GM04504 (cell line): ENCODE measurements around the gene KRTAP17-1.
A peak's percentile ranks its signal among the peaks of the same experiment; 100 is the strongest.

Experiments
- DNase-seq: peaks from one replicate; pipeline ENCODE4 v3.0.0-alpha.2; 2012; ENCODE audit warnings: low read depth

KRTAP17-1 gene

DNA sequence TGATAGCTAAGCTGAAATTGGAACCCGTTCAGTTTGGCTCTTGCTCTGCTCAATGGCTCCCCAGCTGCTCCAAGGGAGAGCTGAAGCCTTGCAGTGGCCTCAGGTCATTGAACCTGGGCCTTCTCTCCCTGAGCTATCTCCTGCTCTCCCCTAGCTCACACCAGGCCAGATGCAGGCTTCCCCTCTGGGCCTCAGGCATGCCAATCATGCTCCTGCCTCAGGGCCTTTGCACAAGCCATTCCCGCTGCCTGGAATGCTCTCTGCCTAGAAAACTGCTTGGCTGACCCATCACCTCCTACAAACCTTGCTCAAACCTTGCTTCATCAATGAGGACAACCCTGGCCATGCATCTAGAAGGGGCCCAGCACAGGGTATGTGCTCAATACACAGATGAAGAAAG is 16.7 kb upstream of the KRTAP17-1 start:
- DNase-seq: no peak

DNA sequence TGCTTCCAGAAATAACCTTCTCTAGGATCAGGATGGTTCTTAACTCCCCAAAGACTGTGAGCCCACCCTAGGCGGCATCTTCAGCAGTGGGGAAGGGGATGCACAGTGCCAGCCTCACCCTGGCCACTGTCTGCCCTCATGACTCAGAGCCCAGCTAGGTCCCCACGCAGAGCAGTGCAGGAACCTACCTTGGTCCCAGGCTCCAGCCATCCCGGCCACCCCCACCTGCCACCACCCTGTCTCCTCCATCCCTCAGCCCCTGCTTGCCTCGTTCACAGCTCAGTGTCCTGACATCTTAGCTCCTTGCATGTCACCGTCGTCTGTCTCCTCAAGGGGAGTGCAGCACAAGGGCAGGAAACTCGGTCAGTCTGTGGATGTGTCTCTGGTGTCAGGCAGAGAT is 16.1 kb upstream of the KRTAP17-1 start:
- no peak for DNase-seq

DNA sequence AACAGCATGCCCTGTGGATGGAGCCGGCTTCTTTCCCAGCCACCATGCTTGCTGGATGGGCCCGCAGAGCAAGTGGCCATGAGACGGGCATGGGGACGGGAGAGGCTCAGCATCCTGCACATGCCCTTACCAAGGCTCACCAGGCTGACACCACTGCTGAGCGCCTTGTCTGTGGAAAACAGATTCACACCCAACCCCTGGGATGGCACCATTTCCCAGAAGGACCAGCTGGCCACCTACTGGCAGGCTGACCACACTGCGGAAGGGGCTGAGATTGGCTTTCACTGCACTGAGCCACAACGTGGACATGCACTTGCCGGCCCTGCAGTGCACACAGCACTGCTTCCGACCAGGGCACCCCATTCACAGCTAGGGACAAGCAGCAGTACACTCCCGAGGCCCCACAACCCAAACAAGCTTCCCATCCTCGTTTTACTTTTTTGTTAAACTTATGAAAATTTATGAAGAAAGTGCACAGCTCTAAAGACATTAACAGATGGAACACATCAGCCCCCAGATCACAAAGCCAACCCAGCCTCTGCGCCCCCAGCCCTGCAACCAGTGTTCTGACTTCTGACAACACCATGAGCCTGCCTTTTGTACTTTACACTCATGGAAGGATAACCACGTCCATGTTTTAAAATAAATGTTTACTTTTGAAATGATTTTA is 13.9 kb upstream of the KRTAP17-1 start:
- peak; percentile 35 for DNase-seq

DNA sequence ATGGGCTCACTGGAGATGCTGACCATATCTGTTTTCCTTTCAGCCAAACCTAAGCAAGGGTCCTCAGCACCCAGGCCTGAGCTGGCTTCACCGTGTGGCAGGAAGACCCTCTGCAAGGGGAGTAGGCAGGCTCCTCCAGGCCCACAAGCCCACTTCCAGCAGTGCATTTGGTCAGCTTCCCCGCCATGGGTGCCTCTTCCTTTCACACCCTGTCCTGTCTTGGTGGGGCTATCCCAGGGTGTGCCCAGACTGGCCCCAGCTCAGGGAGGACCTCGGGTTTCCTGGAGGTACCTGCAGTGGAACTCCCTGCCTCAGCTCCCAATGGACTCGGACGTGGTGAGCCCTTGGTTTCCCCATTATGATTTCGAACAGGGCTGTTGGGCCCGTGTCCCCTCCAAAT is 12.7 kb upstream of the KRTAP17-1 start:
- no peak for DNase-seq

DNA sequence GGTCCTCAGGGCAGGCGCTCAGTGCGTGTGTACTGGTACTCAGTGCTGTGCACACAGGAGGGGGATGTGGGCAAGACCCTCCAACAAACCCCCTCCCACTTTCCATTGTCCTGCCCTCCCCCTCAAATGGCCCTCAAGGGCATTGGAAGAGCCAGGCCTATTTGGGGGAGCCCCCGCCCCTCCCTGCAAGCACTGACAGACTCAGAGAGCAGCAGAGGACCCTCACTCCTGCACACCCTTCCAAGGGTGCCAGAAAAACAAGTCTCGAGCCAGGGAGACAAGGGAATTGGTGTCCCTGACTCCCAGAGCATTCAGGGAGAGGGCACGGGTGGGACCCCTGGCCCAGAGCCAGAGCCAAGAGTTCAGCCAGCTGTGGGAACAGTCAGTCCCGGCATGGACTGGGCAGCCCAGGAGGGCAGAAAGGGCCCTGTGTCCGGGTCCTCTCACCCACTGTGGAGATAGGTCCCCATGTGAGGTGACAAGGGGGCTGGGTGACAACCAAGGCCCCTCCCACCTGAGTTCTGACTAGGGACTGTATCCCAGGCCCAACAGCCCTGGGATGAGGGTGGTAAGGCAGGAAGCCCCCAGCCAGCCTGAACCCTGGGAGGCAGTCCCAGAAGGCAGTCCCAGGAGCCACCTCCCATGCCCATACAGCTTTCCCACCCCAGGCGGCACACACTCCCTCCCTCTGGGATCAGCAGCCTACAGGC is 12.1 kb upstream of the KRTAP17-1 start:
- DNase-seq: no peak

DNA sequence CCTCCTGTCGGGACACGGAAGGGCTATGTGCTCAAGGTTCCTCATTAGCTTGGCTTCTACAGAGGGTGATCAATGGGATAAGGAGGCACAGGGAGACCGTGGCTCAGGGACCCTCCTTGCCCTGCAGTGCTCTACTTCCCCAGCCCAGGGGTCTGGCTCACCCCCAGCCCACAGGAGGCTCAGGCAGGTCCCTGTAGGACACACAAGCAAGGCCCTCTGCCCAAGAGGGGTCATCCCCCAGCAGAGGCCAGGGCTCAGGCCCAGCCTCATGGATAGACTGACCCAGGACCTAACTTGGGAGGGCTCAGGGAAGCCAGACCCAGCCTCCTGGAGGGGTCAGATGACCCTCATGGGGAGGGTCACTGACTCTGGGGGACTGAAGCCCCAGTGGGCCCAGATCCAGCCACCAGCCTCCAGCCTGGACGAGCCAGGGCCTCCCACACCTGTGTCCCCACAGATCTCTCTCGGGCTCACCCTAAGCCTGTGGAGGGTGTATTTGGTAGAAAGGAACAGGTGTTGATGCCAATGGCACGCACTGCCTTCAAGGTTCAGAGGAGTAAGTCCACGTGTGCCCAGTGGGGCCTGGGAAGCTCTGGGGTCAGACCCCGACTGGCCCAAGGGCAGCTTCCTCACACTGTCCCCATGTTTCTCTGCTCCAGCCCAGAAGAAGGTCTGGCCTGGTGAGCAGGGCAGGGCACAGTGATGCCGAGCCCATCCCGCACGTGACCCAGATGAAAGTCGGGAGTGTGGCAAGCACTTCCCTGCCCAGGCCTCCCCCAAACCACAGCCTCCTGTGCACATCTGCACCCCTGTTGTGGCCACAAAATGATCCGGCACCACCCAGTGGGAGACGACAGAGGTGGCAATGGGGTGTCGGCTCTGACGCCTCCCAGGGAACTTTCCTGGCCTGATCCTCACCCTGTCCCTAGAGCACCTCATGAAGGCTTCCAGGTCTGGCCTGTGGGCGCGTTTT is 10.9 kb upstream of the KRTAP17-1 start:
- no peak for DNase-seq

DNA sequence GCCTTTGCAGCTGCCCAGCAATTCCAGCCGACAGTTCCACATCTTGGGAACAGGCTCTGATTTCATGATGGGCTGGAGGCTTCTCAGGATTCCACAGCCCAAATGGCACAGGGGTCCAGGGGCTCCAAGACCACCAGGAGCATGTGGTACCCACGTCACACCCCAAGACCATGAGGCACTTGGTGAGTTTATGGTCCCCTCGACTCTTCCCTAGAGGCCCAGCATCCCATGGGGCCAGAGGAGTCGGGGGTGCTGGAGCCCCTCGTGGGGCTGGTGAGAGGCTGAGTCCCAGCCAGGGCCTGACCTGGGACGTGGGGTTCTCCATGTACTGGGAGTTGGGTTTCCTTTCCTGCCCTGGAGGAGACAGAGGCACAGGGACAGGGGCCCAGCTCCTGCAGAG is 10.1 kb upstream of the KRTAP17-1 start:
- DNase-seq: no peak

DNA sequence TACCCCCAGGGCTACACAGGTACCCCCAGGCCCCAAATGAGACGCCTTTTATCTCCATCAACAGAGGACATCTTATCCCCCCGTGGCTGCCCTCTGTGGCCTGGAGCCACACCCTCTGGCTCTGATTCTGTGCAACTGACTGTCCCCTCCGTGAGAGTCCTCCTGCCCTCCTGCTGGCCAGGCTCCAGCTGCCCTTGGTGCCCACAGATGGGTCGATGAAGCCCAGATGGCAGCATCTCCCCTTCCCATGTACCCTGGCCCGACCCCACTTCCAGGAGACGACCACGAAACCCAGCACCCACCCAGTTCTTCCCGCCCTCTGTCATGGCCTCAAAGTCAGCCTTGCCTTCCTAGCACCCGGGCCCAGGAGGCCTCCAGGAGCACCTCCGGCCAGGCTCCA is 9.6 kb upstream of the KRTAP17-1 start:
- DNase-seq: no peak

DNA sequence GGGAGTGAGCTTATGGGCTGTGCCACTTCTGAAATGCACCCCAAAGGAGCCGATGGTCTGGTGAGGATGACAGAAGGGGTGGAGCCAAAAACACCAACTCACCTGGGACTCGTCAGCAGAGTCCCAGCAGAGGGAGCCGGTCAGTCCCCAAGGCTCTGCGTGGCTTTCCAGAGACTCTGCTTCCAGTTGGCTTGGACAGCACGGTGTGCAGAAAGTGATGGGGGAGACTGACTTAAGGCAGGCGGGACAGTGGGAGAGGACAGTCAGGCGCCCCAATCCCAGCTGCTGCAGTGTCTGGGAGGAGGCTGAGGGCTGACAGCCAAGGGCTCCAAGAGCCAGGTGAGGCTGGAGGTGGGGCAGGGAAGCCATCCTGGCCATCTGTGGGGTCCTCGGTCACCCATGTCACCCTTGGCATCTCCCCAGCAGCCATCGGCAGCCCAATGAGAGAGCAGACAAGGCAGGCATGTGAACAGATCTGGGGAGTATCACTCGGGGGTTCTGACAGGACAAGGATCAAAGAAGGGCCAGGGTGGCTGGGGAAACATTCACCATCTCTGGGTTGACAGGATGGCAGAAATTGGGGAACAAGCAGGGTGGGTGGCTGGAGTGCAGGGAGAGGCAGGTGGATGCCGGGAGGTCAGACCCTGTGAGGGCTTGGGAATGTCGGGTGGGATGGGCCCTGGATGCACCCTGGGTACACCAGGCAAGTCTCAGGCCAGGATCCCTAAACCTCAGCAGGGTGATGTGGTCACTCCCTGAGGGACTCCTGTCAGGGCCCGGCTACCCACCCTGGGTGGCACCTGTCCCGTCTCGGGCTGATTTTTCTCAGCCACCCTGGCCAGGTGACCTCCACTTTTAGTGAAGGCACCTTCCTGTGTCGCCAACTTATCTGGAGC is 8.9 kb upstream of the KRTAP17-1 start:
- DNase-seq: no peak

DNA sequence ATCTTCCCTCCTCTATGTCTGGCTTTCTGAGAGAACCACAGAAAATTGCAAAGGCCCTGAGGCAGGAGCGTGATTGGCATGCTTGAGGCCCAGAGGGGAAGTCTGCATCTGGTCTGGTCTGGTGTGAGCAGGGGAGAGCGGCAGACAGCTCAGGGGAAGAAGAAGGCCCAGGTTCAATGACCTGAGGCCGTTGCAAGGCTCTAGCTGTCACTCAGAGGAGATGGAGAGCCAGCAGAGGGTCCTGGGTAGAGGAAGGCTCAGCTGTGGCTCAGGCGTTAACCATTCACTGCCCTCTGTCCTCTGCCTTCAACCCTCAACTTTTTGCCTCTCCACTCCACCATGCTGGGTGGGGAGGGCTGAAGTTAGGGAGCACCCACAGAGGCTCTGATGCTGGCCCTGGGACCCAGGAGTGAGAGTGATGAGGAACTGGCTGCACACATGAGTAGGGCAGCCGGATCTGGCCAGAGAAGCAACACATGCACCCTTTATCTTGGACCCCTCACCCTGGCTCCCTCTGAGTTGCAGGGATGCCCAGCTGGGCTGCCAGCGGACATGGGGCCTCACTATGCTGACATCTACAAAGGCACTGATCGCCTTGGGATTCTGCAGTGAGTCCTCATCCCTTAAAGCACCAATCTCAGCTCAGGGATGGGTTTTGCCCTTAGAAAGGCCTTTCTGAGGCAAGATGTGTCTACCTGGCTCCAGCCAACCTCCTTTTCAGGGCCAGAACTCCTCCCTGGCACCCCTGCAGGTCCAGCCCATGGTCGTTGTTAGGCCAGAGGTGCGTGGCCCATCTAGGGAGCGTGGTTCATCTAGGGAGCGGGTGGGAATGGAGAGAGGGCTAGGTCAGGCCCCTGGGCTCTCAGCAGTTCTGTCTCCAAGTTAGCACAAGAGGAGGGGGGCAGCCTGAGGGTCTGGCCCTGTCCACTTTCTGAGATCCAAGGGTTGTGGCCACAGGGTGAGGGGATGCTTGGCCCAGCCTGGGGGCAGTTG is 7.7 kb upstream of the KRTAP17-1 start:
- no peak for DNase-seq

DNA sequence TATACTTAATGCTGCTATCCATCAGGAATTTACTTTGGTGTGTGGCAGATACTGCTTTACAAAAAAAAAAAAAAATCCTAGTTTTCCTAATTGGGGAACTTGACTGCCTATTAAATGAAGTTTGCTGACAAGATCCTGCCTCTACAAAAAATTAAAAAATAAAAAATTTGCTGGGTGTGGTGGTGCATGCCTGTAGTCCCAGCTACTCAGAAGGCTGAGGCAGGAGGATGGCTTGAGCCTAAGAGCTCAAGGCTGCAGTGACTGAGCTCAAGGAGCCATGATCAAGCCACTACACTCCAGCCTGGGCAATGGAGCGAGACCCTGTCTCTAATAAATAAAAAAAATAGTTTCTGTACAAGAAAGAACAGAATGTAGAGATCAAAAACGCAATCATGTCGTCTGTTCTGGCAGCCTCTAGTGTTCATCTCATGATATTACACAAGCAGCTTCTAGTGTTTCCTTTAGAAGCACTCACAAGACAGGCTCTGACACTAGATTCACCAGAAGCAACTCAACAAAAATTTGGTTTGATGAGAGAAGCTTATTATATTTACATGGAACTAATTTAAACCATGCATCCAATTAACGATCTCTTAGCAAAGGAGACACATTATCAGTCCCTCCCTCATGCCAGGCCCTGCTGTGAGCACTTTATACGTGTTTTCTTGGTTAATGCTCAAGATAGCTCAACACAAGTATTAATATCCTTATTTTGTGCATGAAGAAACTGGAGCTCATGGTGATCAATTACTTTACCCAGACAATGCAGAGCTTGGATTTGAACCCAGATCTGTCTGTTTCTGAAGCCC is 6.8 kb upstream of the KRTAP17-1 start:
- DNase-seq: peak; percentile 45

DNA sequence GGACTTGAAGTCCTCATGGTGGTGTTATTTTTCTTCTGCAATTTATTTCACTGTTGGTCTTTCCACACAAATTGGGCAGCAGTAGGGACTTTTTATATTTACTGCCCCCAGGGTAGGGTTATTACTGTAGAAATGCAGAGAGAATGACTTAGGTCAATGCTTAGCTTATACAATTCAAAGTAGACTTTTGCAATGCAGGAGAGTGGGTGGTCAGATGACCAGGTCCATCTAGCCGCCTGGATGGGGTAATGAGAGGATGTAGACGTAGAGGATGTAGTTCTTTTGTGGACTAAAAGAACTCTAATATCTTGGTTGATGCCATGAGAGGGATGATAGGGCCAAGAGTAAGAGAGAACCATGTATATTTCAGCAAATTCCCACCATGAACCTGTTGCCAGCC is 2.7 kb upstream of the KRTAP17-1 start:
- no peak for DNase-seq

DNA sequence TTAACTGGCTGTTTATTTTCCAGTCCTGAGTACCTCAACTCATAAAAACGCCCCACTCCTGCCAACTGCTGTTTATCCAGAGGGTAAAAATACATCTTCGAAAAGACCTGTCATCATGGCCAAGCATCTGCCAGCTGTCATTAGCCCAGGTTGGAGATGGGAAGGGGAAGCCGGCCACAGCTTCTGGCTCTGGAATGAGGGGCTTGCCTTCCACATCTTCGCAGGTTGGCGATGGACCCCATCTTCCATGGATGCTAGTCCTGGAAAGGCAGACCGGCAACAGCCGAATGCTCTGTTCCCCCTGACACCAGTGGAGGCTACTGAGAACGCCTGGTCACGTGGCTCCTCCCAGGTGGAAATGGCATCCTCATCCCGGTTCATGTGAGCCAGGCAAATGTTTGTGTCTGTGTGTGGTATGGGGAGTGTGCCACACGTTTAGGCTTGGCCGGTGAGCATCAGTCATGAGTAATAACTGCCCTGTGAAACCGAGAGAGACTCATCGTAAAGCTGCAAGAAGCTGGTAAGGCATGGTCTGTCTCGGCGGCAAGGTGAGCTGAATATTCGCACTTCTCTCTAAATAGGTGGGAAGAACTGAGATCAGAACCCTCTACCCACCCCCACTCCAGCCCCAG is 420 bp upstream of the KRTAP17-1 start:
- DNase-seq: no peak

DNA sequence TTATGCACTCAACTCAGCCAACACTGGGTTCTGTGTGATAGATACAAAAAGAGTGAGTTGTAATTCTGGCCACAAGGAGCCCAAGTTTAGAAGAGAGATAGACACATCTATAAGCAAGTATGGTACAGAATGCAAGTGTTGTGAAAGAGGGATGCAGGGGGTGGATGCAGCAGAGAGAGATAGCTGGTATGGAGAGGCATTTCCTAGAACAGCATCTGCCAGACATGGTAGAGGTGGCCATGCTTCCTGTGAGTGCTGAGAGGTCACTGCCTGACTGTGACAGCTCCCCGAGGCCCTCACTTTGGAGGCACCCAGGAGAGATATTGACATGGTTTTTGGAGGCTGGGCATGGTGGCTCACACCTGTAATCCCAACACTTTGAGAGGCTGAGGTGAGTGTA is 4.4 kb downstream of the KRTAP17-1 start:
- DNase-seq: no peak

DNA sequence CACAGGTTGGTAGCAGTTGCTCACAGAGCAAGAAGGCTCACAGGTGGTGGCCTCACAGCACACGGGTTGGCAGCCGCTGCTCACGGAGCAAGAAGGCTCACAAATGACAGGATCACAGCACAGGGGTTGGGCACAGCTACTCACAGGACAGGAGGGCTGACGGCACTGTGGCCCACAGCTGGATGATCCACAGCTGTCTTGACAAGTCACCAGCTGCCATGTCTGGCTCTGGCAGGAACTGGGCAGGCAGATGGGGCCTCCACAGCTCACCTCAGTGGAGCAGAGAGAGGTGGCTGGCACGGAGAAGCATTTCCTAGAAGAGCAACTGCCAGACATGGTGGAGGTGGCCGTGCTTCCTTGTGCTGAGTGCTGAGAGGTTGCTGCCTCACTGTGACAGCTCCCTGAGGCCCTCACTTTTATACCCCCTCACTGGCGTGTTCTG is 6.6 kb downstream of the KRTAP17-1 start, which contains the start of gene KRTAP16-1:
Gene KRTAP16-1, minus strand, starts transcription at position 392 of the 442 bp plus-strand sequence. Its CDS starts 56 bp downstream, at position 336.
- no peak for DNase-seq

DNA sequence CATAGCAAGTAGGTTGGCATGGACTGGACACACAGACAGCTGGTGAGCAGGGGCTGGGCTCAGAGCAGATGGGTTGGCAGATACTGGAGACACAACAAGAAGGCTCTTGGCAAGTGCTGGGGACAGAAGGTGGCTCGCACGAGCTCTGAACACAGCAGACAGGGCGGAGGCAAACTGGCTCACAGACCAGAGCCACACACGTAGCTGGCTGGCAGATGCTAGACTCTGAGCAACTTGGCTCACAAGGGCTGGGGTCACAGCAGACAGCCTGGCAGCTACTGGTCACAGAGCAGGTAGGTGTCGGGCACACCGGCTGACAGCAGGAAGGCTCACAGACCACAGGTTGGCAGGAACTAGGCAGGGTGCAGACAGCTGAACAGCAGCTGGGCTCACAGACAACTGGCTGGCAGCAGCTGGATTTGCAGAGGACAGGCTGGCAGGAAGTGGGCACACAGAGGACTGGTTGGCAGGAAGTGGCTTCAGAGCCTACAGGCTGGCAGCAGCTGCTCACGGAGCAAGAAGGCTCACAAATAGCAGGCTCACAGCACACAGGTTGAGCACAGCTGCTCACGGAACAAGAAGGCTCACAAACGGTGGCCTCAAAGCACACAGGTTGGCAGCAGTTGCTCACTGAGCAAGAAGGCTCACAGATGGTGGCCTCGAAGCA is 7.1 kb downstream of the KRTAP17-1 start:
- no peak for DNase-seq

DNA sequence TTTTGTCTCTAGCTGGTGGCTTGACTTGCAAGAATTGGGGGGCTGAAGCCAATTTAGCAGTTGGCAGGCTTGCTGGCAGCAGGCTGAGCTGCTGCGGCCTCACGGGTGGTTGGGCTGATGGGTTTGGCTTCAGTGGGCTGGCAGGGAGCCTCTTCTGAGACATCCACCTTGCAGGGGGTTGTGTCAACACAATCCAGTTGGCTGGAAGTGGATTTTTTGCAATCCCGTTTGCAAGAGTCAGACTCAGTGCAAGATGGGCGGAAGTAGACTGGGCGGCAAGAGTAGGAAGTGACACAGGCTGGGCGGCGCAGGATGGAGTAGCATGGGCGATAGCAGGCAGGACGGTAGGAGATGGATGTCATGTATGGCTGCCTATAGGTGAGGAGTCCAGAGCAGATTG is 7.9 kb downstream of the KRTAP17-1 start:
- no peak for DNase-seq

DNA sequence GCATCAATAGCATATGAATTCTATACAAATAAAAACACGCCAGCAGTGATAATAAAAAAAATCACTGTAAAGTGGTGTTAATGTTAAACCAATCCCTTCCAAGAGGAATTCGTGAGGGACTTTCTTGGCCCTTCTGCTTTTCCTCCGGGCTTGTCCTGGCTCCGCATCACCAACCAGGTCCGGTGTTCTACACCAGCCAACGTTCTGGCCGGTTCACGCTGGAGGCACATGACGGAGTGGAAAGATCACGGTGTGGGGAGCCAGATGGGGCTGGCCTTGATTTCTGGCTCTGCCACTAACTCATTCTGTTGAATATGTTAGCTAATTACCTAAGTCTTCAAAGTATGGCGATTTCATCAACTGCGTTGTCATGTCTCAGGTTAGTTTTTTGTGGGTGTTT is 11.4 kb downstream of the KRTAP17-1 start:
- DNase-seq: no peak
